Peyer's patch (tissue), 4 donors: ENCODE data around the gene GPATCH1.

Experiments
- CTCF ChIP-seq, 6 experiments: fragments of 450-650 bp in 4 of 6; fragments of 200-600 bp in 2 of 6; sonication (generic) in 1 of 6; IDR thresholded peaks; one replicate each; pipeline ENCODE4 v1.5.1; 2017 to 2019; ENCODE audit warnings: antibody characterized with exemption in 6 of 6, mild to moderate bottlenecking in 3 of 6, moderate library complexity in 1 of 6
- POLR2A ChIP-seq, 2 donors: fragments of 450-650 bp; IDR thresholded peaks; one replicate each; pipeline ENCODE4 v1.5.1; 2017; ENCODE audit warnings: antibody characterized with exemption in 2 of 2, mild to moderate bottlenecking in 2 of 2, moderate library complexity in 2 of 2

- TF ChIP-seq CTCF (IDR thresholded peaks at IDR 0.05): no peak
- TF ChIP-seq POLR2A (IDR thresholded peaks at IDR 0.05): no peak
Observed at GRCh38 chr19:33159893-33160292, 78.9 kb downstream of the GPATCH1 start.
